K562 (cell line): ENCODE results near the gene FTSJ3. TPM values are rescaled to one million over a fixed set of nuclear protein-coding genes. Genes with fewer than 3 reads are reported as not detected.

Experiments
- ATF7 ChIP-seq: fragments of 450-650 bp; IDR thresholded peaks from 2 replicates; pipeline ENCODE4 v1.7.1; 2014; ENCODE audit warnings: mild to moderate bottlenecking, moderate library complexity
- GATAD2B ChIP-seq: fragments of 450-650 bp; IDR thresholded peaks from 2 replicates; pipeline ENCODE4 v1.6.1; 2017; ENCODE audit warnings: mild to moderate bottlenecking, borderline replicate concordance
- HMGN3 ChIP-seq: IDR thresholded peaks from 2 replicates; pipeline ENCODE4 v1.6.1; 2011; ENCODE audit warnings: borderline replicate concordance, low read depth, mild to moderate bottlenecking, mixed read lengths, low read length; ENCODE audit not compliant: insufficient read length; ENCODE audit errors: extremely low read depth
- ZBTB1 ChIP-seq: sonication (generic); formaldehyde crosslinking; IDR thresholded peaks from 2 replicates; pipeline ENCODE4 v1.8.1; 2023; ENCODE audit warnings: missing genetic modification reagents, low read depth, mild to moderate bottlenecking, borderline replicate concordance
- ZBTB8A ChIP-seq: fragments of 450-650 bp; IDR thresholded peaks from 2 replicates; pipeline ENCODE4 v1.6.1; 2018; ENCODE audit warnings: mild to moderate bottlenecking, moderate library complexity; ENCODE audit not compliant: partially characterized antibody
- polyA plus RNA-seq, 8 experiments: library from polyadenylated mRNA; depleted of rRNA in 4 of 8; stranded (reverse) in 5 of 8; unstranded in 3 of 8; fragments of >200 nt; fragmentation: Nextera tagmentation in 2 of 8; fragmentation: Illumina TruSeq in 1 of 8; extraction: Ambion mirVana in 2 of 8; extraction: Trizol in 1 of 8; gene quantifications; 2 replicates each; pipeline versions ENCODE4 v1.2.1 to v1.2.3, GENCODE V29; 2011 to 2014; ENCODE audit warnings: inconsistent platforms in 1 of 8, missing spikeins in 1 of 8
- total RNA-seq, 7 experiments: library from RNA; depleted of rRNA in 6 of 7; stranded (reverse); fragments of >200 nt in 6 of 7; fragmentation: Illumina TruSeq in 2 of 7; extraction: Trizol in 2 of 7; gene quantifications; 2 replicates each; pipeline versions ENCODE4 v1.2.1 to v1.2.3, GENCODE V29; 2011 to 2021; ENCODE audit warnings: low replicate concordance in 1 of 7
- TF ChIP-seq, protein P1 (sequence below): sonication (generic); formaldehyde crosslinking; IDR thresholded peaks from 2 replicates; pipeline ENCODE4 v1.8.1; 2023; ENCODE audit warnings: mild to moderate bottlenecking, missing genetic modification reagents
- TF ChIP-seq, protein P2 (sequence below): fragments of 250-450 bp; sonication (Bioruptor Pico); IDR thresholded peaks from 2 replicates; pipeline ENCODE4 v1.4.0; 2020
- TF ChIP-seq, protein P3 (sequence below): fragments of 450-650 bp; IDR thresholded peaks from 2 replicates; pipeline ENCODE4 v1.6.1; 2017; ENCODE audit warnings: antibody characterized with exemption, mild to moderate bottlenecking
- TF ChIP-seq, protein P4 (sequence below): sonication (generic); formaldehyde crosslinking; IDR thresholded peaks from 2 replicates; pipeline ENCODE4 v1.8.1; 2023; ENCODE audit warnings: mild to moderate bottlenecking, missing genetic modification reagents

FTSJ3 gene
- total and polyA plus RNA-seq, 9 of the 15 experiments (the other 6 are each of a cell fraction or from before 2014, with no cell fraction given) = 18.0 to 65.6 (median 52.4) TPM

- TF ChIP-seq, protein P1, sequence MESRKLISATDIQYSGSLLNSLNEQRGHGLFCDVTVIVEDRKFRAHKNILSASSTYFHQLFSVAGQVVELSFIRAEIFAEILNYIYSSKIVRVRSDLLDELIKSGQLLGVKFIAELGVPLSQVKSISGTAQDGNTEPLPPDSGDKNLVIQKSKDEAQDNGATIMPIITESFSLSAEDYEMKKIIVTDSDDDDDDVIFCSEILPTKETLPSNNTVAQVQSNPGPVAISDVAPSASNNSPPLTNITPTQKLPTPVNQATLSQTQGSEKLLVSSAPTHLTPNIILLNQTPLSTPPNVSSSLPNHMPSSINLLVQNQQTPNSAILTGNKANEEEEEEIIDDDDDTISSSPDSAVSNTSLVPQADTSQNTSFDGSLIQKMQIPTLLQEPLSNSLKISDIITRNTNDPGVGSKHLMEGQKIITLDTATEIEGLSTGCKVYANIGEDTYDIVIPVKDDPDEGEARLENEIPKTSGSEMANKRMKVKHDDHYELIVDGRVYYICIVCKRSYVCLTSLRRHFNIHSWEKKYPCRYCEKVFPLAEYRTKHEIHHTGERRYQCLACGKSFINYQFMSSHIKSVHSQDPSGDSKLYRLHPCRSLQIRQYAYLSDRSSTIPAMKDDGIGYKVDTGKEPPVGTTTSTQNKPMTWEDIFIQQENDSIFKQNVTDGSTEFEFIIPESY (CRISPR knock-in tag) = no peak; the same call in 1 of the 2 replicates
- TF ChIP-seq, protein P2, sequence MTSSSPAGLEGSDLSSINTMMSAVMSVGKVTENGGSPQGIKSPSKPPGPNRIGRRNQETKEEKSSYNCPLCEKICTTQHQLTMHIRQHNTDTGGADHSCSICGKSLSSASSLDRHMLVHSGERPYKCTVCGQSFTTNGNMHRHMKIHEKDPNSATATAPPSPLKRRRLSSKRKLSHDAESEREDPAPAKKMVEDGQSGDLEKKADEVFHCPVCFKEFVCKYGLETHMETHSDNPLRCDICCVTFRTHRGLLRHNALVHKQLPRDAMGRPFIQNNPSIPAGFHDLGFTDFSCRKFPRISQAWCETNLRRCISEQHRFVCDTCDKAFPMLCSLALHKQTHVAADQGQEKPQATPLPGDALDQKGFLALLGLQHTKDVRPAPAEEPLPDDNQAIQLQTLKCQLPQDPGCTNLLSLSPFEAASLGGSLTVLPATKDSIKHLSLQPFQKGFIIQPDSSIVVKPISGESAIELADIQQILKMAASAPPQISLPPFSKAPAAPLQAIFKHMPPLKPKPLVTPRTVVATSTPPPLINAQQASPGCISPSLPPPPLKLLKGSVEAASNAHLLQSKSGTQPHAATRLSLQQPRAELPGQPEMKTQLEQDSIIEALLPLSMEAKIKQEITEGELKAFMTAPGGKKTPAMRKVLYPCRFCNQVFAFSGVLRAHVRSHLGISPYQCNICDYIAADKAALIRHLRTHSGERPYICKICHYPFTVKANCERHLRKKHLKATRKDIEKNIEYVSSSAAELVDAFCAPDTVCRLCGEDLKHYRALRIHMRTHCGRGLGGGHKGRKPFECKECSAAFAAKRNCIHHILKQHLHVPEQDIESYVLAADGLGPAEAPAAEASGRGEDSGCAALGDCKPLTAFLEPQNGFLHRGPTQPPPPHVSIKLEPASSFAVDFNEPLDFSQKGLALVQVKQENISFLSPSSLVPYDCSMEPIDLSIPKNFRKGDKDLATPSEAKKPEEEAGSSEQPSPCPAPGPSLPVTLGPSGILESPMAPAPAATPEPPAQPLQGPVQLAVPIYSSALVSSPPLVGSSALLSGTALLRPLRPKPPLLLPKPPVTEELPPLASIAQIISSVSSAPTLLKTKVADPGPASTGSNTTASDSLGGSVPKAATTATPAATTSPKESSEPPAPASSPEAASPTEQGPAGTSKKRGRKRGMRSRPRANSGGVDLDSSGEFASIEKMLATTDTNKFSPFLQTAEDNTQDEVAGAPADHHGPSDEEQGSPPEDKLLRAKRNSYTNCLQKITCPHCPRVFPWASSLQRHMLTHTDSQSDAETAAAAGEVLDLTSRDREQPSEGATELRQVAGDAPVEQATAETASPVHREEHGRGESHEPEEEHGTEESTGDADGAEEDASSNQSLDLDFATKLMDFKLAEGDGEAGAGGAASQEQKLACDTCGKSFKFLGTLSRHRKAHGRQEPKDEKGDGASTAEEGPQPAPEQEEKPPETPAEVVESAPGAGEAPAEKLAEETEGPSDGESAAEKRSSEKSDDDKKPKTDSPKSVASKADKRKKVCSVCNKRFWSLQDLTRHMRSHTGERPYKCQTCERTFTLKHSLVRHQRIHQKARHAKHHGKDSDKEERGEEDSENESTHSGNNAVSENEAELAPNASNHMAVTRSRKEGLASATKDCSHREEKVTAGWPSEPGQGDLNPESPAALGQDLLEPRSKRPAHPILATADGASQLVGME (CRISPR knock-in tag) = 0 out of 2 replicates have a peak, but pooled peaks have one; percentile 83
- TF ChIP-seq ATF7 = peak; percentile 99
- TF ChIP-seq, protein P3, sequence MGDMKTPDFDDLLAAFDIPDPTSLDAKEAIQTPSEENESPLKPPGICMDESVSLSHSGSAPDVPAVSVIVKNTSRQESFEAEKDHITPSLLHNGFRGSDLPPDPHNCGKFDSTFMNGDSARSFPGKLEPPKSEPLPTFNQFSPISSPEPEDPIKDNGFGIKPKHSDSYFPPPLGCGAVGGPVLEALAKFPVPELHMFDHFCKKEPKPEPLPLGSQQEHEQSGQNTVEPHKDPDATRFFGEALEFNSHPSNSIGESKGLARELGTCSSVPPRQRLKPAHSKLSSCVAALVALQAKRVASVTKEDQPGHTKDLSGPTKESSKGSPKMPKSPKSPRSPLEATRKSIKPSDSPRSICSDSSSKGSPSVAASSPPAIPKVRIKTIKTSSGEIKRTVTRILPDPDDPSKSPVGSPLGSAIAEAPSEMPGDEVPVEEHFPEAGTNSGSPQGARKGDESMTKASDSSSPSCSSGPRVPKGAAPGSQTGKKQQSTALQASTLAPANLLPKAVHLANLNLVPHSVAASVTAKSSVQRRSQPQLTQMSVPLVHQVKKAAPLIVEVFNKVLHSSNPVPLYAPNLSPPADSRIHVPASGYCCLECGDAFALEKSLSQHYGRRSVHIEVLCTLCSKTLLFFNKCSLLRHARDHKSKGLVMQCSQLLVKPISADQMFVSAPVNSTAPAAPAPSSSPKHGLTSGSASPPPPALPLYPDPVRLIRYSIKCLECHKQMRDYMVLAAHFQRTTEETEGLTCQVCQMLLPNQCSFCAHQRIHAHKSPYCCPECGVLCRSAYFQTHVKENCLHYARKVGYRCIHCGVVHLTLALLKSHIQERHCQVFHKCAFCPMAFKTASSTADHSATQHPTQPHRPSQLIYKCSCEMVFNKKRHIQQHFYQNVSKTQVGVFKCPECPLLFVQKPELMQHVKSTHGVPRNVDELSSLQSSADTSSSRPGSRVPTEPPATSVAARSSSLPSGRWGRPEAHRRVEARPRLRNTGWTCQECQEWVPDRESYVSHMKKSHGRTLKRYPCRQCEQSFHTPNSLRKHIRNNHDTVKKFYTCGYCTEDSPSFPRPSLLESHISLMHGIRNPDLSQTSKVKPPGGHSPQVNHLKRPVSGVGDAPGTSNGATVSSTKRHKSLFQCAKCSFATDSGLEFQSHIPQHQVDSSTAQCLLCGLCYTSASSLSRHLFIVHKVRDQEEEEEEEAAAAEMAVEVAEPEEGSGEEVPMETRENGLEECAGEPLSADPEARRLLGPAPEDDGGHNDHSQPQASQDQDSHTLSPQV = peak; percentile 51; the same call in 1 of the 2 replicates
- peak; percentile 28; the same call in 1 of the 2 replicates for TF ChIP-seq ZBTB1 (CRISPR knock-in tag)
- peak; percentile 27; the same call in 1 of the 2 replicates for TF ChIP-seq GATAD2B
- no peak for TF ChIP-seq ZBTB8A
- TF ChIP-seq, protein P4, sequence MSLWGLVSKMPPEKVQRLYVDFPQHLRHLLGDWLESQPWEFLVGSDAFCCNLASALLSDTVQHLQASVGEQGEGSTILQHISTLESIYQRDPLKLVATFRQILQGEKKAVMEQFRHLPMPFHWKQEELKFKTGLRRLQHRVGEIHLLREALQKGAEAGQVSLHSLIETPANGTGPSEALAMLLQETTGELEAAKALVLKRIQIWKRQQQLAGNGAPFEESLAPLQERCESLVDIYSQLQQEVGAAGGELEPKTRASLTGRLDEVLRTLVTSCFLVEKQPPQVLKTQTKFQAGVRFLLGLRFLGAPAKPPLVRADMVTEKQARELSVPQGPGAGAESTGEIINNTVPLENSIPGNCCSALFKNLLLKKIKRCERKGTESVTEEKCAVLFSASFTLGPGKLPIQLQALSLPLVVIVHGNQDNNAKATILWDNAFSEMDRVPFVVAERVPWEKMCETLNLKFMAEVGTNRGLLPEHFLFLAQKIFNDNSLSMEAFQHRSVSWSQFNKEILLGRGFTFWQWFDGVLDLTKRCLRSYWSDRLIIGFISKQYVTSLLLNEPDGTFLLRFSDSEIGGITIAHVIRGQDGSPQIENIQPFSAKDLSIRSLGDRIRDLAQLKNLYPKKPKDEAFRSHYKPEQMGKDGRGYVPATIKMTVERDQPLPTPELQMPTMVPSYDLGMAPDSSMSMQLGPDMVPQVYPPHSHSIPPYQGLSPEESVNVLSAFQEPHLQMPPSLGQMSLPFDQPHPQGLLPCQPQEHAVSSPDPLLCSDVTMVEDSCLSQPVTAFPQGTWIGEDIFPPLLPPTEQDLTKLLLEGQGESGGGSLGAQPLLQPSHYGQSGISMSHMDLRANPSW = no peak
- peak; percentile 90 for TF ChIP-seq HMGN3
Measured at GRCh38 chr17:63773272-63774140, 54.0 kb downstream of the FTSJ3 start, which contains the start of gene CCDC47 (continued).
